HL-60/S4 (cell line): Measurements from ENCODE around the gene SNX10.
"Not testable (repeated sequence)": the region's sequence is repeated elsewhere in the genome, so short reads cannot be mapped to it uniquely, and the experiment has no call there.

Source experiments
- in situ Hi-C: fragments of 300-500 bp; cut with MboI; formaldehyde crosslinking; loops from 2 replicates; pipeline ENCODE4 v1.14.3; 2022; ENCODE audit warnings: low sequenced_read_pairs

The SNX10 gene

GRCh38 chr7:26291699-26292538 is at the start of gene SNX10:
Gene SNX10, plus strand, starts transcription at chr7:26291862. Its CDS starts 54,581 bp downstream, at chr7:26346443.
- in situ Hi-C loops, result no loop called here

- in situ Hi-C loops, result no loop called here
These were observed 46.5 kb upstream of the SNX10 start for GRCh38 chr7:26245150-26245549.

GRCh38 chr7:26250239-26250638 is 41.4 kb upstream of the SNX10 start:
- in situ Hi-C loops, result no loop called here

GRCh38 chr7:26261866-26262265 is 29.8 kb upstream of the SNX10 start:
- in situ Hi-C loops, result not testable (repeated sequence)

GRCh38 chr7:26265065-26265464 is 26.6 kb upstream of the SNX10 start:
- in situ Hi-C loops, result no loop called here

- in situ Hi-C loops, result no loop called here
These were observed 26.1 kb upstream of the SNX10 start for GRCh38 chr7:26265499-26266075.

GRCh38 chr7:26267601-26268166 is 24.0 kb upstream of the SNX10 start:
- in situ Hi-C loops, result no loop called here

- in situ Hi-C loops, result no loop called here
These were observed 16.4 kb upstream of the SNX10 start for GRCh38 chr7:26275213-26275612.

- in situ Hi-C loops, result no loop called here
These were observed 12.9 kb upstream of the SNX10 start for GRCh38 chr7:26278770-26279169.

- in situ Hi-C loops, result no loop called here
These were observed 12.3 kb upstream of the SNX10 start for GRCh38 chr7:26279405-26279804.

GRCh38 chr7:26280097-26280496 is 11.6 kb upstream of the SNX10 start:
- in situ Hi-C loops, result loop anchor here (10.0 kb wide), 1 partner anchor 85 kb away; no protein-coding TSS in a partner anchor

- in situ Hi-C loops, result loop anchor here (10.0 kb wide), 1 partner anchor 84 kb away; no protein-coding TSS in a partner anchor
These were observed 10.9 kb upstream of the SNX10 start for GRCh38 chr7:26280723-26281122.

- in situ Hi-C loops, result loop anchor here (10.0 kb wide), 1 partner anchor 80 kb away; no protein-coding TSS in a partner anchor
These were observed 7.2 kb upstream of the SNX10 start for GRCh38 chr7:26284477-26284876.

GRCh38 chr7:26284995-26285632 is 6.5 kb upstream of the SNX10 start:
- in situ Hi-C loops, result loop anchor here (10.0 kb wide), 1 partner anchor 80 kb away; no protein-coding TSS in a partner anchor

GRCh38 chr7:26286157-26286556 is 5.5 kb upstream of the SNX10 start:
- in situ Hi-C loops, result loop anchor here (10.0 kb wide), 1 partner anchor 79 kb away; no protein-coding TSS in a partner anchor

- in situ Hi-C loops, result loop anchor here (10.0 kb wide), 1 partner anchor 77 kb away; no protein-coding TSS in a partner anchor
These were observed 3.5 kb upstream of the SNX10 start for GRCh38 chr7:26288126-26288525.

GRCh38 chr7:26291251-26291650 is 411 bp upstream of the SNX10 start:
- in situ Hi-C loops, result no loop called here

GRCh38 chr7:26292768-26293560 is 1.3 kb downstream of the SNX10 start:
- in situ Hi-C loops, result no loop called here

- in situ Hi-C loops, result no loop called here
These were observed 2.1 kb downstream of the SNX10 start for GRCh38 chr7:26293569-26294308.

- in situ Hi-C loops, result no loop called here
These were observed 3.4 kb downstream of the SNX10 start for GRCh38 chr7:26295015-26295414.
